HG02642 (cell line): Measurements from ENCODE around the gene ATG101.
A peak's percentile ranks its signal among the peaks of the same experiment; 100 is the strongest.

Experiments
- ATAC-seq: cut with Tn5 transposase; IDR thresholded peaks from one replicate; pipeline ENCODE4 v1.9.1; 2021; ENCODE audit warnings: mild to moderate bottlenecking; ENCODE audit not compliant: unreplicated experiment, poor library complexity

ATG101 gene

DNA sequence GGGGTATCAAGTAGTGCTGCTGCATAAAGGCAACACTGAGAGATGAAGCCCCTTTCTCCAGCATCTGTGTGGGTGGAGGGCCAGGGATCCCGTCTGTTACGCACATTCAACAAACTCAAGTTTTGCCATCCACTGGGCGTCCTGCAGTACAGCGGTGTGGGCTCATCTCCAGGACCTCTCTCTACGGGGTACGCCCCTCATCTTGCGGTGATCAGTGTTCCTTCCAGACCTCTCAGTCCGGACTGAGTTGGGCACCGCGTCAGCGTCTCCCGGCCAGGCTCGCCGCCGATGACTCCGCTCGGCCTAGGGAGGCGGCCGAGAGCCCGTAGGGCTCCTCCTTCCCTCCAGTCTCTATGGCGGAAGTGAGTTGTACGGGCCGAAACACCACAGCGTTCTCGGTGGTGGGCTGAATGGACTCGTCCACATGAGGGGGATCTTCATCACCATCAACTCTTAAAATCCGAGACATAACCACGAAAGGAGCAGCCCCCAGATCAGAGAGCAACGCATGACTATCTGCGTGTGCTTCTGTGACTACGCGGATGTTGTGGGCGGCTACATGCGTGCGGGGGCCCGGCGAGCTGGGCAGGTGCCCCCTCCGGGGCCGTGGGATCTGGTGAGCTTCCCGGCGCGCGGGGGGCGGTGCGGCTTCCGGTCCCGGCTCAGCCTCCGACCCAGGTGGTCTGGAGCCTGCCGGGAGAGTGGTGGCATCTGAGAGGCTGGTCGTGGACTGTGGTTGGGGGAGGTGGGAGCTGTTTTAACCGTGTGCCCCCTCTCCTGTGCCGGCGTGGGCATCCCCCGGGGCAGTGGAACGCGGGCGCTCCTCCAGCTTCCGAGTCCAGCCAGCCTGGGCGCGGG, at the start of gene ATG101:
Gene ATG101 (plus strand): TSS at position 652 of the 858 bp plus-strand sequence. CDS start 3,673 bp downstream, outside the sequence.
- peak; percentile 96 for ATAC-seq

GRCh38 chr12:52020539-52021336, 49.0 kb upstream of the ATG101 start:
- no peak for ATAC-seq

DNA sequence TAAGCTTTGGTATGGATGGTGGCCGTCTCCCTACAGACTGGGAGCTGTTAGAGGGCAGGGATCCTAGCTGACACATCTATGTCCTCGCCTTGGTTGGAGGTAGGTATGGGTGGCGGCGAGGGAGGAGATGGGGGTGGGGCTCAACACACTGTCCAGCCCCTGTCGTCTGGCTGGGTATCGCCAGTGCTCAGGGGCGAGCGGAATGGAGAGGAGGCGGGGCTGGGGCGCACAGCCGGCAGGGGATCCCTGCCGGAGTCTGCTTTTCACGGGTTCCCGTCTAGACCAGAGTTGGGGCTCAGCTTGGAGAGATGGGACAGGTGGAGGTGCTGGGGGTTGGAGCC, 47.0 kb upstream of the ATG101 start:
- ATAC-seq = peak; percentile 15

DNA sequence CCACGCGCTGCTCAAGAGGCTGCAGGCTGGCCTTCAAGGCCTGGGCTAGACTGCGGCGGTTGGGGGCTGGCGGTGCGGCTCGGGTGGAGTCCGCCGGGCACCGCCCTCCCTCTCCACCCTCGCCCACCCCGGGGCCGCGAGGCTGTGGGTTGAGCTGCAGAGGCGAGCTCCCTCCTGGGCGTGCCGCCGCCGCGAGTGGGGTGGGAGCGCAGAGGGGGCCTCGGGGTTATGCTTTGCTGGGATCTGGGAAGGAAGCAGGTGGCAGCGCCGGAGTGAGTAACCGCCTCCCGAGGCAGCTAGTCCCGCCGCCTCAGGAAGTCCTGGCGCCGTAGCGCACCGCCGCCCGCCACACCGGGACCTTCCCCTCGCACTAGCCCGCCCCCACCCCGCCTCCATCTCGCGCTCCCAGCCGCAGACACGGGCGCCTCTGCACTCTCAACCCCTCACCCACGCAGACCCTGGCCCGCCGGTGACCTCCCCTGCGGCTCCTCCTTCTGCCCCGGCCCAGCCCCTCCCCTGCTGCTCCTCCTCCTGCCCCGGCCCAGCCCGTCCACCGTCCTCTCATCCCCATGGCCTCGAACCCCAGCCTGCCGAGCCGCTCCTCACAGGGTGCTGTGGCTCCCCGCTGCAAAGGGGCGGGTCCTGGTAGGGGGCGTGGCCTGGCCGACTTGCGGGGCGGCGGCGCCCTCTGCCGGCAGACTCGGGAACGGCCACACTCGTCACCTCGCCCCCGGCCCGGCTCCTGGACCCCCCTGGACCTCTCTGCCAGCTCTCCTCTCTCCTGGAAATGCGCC, 46.4 kb upstream of the ATG101 start:
- peak; percentile 47 for ATAC-seq

DNA sequence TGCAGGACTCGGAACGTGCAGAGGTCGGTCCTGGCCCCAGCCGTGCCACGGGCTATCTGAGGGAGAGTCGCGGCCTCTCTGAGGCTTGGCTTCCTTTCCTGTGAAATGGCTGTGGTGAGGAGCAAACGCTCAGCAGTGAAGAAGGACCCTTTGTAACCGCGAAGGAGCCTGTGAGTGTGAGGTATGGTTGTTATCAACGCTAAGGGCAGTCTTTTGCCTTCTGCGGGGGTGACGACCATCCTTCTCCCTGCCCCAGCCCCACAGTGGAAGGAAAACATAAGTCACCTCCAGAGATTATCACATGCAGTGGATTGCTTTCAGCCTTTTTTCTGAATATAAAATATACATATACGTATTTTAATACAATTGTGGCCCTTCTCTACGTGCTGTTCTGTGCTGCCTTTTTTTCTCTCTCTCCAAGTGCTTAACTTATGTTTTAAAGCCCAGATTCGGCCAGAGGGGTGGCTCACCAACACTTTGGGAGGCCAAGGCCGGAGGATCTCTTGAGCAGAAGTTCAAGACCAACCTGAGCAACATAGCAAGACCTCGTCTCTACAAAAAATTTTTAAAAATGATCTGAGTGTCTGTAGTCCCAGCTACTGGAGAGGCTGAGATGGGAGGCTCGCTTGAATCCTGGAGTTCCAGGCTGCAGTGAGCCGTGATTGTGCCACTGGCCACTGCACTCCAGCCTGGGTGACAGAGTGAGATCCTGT, 45.6 kb upstream of the ATG101 start:
- no peak for ATAC-seq

DNA sequence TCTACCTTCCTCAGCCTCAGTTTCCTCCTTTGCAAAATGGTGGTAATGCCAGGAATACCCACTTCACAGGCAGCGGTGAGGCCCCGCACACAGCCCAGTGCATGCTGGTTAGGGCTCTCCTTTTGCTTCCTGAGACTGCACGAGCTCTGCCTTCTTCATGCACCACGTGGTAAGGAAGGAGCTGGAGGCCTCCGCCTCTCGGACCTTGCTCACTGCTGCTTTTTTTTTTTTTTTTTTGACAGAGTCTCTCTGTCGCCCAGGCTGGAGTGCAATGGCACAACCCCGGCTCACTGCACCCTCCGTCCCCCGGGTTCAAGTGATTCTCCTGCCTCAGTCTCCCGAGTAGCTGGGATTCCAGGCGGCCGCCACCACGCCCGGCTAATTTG, 44.9 kb upstream of the ATG101 start:
- ATAC-seq = no peak

- no peak for ATAC-seq
These were observed 43.5 kb upstream of the ATG101 start for GRCh38 chr12:52026263-52026662.

DNA sequence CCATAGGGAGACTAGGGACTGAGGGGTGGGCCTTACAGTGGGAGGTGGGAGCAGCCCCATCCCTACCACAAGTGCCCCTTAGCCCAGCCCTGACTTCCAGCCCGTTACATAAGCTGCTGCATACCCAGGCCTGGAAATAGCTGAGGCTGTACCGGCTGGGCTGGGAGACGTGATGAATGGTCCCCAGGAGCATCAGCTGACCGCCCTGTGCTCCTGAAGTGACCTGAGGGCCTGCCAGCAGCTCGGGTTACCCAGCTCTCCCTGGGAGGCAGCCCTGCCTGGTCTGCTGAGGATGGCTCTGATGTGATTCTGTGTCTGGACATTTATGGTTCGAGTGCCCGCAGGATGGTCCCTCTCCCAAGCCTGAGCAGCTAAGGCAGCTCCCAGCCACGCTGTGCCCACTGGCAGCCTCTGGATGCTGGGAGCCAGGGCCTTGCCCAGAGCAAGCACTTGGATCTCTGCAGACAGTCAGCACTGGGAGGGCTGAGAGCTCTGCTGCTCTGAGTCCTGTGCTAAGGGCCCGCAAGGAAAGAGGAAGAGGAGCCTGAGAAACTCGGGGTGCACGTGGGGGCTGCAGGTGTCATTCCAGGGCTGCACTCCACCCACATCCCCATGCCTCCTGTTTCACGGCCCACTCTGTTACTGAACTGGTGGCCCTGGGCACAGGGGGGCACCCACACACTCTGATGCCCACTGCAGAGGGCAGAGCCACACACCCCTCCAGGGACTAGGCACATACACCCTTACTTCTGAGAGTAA, 42.5 kb upstream of the ATG101 start:
- ATAC-seq = no peak

DNA sequence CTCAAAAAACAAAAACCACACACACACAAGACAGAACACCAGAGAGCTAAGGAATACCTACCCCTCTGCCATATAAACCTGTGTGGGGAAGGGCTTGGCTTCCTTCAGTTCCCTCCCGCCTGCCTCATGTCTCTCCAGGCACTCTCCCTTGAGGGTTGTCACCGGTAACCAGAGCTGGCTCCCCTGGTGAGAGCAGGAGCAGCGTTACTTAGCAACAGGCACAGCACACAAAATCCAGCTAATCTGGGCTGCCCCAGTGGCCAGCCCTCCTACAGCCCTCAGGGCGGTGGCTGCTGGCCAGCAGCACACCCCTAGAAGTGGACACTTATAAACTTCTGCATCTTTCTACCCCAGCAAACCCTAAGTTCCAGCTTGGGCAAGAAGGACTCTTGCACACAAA, 40.1 kb upstream of the ATG101 start:
- no peak for ATAC-seq

GRCh38 chr12:52032446-52032803, 37.4 kb upstream of the ATG101 start:
- no peak for ATAC-seq

- peak; percentile 93 for ATAC-seq
These were observed 36.9 kb upstream of the ATG101 start for GRCh38 chr12:52032804-52033445.

- ATAC-seq = no peak
These were observed 36.2 kb upstream of the ATG101 start for GRCh38 chr12:52033446-52034140.

DNA sequence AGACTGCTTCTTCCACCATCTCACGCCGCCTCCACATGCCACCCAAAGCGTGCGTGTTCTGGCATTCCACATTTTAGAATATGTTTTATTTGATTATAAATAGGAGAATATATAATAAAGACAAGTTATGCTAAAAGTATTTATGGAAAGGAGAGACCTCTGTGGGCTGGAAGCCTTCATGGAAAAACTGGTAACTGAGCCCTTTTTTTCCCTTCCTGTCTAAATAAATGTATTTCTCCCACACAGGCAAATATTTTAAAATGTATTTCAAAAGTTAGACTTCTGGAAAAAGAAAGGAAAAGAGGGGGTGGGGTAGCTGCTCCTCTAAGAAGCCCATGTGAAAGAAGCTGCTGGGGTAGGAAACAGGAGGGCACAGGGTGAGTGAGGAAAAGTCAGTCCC, 34.6 kb upstream of the ATG101 start:
- no peak for ATAC-seq

DNA sequence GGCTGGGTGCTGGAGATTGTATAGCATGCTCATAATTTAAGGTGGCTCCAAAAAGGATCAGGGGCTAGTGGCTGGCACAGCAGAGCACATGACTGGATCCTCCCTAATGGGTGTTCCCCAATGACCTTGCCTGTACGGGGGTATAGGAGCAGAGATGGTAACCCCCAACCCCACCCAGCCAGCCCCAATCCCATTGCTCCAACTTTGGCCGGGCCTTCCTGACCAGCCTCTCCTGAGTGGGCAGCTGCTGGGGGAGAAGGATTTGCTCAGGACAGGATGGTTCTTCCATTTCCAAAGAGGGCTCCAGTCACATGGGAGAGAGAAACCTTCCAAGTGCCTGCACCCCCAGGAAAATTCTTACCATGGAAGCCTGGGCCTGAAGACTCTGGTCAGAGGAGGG, 33.9 kb upstream of the ATG101 start:
- no peak for ATAC-seq

- ATAC-seq = peak; percentile 49
These were observed 33.1 kb upstream of the ATG101 start for GRCh38 chr12:52036587-52037171.

DNA sequence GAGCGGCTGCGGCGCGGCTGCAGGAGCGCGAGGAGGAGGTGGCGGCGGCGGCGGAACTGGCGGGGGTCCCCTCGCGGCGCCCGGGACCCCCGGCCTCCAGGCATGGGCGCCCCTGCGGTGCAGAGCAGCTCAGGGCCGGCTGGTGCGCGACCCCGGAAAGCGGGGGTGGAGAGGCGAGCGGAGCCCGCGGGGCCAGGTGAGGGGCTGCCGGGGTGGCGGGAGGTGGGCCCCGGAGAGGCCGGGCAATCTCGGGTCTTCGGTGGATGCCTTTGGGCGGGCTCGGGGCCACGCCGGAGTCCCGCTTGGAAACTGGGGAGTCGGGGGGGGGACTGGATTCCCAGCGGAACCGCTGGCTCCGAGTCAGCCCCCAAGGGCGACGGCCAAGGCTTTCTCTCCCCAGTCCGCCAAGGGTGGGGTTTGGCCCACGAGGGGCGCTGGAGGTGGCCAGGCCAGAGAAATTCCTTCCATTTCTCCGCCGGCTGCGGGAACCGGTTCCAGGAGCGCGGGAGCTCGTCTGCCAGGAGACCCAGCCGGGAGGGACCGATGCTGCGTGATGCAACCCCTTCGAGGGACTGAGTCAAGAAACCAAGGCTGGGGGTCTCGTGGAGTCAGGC, 32.4 kb upstream of the ATG101 start:
- ATAC-seq = no peak

DNA sequence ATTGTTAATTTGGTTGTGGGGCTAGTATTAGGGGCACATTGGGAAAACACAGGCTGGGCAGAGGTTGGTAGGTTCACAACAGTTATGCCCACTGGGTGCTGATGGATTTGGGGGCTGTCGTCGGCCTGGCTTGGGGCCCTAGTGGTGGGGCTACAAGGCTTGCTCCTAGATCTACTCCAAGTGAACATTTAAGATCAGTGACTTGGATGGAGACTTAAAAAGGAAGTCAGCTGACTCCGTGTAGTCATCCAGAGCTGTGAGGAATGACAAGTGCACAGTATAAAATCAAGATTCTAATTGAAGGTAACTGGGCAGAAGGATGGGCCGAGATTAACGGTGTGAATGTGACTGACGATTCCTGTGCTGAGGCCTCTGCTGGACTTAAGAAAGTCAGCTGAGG, 31.3 kb upstream of the ATG101 start:
- no peak for ATAC-seq

GRCh38 chr12:52041035-52041434, 28.7 kb upstream of the ATG101 start:
- no peak for ATAC-seq
